Measurements from ENCODE around the gene ZNF225.
A peak's percentile ranks its signal among the peaks of the same experiment; 100 is the strongest.
"Not testable (repeated sequence)": the region's sequence is repeated elsewhere in the genome, so short reads cannot be mapped to it uniquely, and the experiment has no call there.

ZNF225 gene

DNA sequence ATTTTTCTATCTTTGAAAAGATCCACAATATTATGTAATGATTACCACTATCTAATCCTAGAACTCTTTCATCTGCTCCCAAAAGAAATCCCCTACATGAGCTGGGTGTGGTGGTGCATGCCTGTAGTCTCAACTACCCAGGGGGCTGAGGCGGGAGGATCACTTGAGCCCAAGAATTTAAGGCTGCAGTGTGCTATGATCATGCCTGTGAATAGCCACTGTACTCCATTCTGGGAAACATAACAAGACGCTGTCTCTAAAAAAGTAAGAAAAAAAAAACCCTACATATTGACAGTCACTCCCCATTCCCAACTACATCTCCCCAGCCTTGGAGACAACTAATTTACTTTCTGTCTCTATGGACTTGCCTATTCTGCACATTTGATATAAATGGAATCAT, 50.6 kb downstream of the ZNF225 start:
- DNase-seq (ENCODE audit: low read depth in 2 of 2), result no peak

DNA sequence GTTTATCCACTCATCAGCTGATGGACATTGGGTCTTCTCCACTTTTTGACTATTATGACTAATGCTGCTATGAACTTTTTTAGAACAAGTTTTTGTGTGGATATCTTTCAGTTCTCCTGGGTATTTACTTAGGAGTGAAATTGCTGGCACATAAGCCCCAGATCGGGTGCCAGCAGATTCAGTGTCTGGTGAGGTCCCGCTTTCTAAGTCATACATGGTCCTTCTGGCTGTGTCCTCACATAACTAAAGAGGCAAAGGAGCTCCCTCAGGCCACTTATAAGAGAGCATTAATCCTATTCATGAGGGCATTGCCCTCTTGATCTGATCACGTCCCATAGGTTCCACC, 51.1 kb downstream of the ZNF225 start:
- DNase-seq (ENCODE audit: low read depth in 2 of 2), result no peak

DNA sequence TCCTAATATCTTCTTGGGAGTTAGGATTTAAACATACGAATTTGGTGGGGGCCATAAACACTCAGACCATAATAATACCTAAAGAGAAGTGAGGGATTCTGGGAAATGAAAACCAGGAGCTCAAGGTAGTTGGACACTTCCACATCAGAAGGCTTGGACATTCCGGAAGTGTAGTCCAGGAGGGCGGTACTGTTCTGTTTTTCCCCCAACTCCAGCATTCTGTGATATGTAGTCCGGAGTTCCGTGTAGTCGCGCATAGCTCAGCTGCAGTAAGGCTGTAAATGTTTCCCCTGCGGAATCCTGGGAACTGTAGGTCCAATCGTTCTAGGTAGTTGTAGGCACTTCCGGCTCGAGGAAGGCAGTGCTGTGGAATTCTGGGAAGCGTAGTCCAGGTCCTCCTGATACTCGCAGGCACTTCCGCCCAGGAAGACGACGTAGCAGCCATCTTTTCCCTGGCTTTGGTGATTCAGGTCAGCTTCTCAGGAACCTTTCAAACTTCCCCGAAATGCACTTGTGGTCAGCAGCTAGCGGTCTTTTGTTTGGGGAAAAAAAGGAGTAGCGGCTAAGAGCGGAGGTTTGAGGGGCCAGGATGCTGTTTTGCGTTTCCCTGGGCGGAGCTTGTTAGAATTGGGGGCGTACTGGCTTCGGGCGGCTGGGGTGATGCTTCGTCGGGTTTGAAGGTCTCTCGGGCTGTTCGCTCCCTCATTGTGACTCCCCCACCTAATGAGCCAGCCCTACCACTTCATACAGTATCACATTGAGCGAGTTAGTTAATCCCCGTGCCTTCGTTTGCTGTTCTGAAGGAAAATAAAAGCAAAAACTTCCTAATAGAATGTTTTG, 51.7 kb downstream of the ZNF225 start, which contains the start of gene ZNF226:
Gene ZNF226 (plus strand): TSS at position 428 of the 840 bp plus-strand sequence. CDS start 4,981 bp downstream, outside the sequence.
- DNase-seq (ENCODE audit: low read depth in 2 of 2), result peak; percentile 57 to 58

DNA sequence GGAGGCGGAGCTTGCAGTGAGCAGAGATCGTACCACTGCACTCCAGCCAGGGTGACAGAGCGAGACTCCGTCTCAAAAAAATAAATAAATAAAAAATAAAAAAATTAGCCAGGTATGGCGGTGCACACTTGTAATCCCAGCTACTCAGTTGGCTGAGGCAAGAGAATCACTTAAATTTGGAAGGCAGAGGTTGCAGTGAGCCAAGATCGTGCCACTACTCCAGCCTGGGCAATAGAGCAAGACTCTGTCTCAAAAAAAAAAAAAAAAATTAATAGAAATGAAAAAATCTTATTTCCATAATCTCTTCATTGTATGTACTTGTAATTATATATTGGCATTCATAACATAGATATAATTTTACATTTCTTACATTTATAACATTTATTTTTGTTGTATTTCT, 57.5 kb downstream of the ZNF225 start:
- DNase-seq (ENCODE audit: low read depth in 2 of 2), result not testable (repeated sequence)

DNA sequence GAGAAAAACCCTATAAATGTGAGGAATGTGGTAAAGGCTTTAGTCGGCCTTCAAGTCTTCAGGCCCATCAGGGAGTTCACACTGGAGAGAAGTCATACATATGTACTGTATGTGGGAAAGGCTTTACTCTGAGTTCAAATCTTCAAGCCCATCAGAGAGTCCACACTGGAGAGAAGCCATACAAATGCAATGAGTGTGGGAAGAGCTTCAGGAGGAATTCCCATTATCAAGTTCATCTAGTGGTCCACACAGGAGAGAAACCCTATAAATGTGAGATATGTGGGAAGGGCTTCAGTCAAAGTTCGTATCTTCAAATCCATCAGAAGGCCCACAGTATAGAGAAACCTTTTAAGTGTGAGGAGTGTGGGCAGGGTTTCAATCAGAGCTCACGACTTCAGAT, 63.4 kb downstream of the ZNF225 start:
- no peak for DNase-seq (ENCODE audit: low read depth in 2 of 2)

DNA sequence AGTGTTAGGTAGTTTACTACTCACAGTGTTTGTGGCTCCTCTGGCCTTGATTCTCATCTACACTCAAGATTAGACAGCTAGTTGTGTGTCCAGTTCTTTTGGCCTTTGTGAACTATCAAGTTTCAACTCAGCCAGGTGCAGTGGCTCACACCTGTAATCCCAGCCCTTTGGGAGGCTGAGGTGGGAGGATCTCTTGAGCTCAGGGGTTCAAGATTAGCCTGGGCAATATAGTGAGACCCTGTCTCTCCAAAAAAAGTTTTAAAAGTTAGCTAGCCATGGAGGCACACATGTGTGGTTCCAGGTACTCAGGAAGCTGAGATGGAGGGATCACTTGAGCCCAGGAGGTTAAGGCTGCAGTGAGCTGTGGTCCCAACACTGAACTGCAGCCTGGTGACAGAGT, 67.8 kb downstream of the ZNF225 start:
- no peak for DNase-seq (ENCODE audit: low read depth in 2 of 2)

DNA sequence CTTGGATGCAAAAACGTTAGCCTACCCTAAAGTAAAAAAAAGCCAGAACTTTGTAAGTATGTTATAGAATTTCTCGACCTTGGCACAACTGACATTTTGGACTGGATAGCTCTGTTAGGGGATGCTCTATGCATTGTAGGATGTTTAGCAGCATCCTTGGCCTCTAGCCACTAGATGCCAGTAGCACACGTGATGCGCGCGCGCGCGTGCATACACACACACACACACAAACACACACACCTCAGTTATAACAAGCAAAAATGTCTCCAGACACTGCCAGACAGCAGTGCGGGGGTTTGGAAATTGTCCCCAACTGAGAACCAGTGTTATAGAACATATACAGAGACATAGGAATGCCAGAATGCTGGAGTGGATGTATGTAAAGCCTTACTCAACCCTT, 68.9 kb downstream of the ZNF225 start:
- no peak for DNase-seq (ENCODE audit: low read depth in 2 of 2)
